ENCODE measurements around the gene PTPN18.
"Not testable (repeated sequence)": the region's sequence is repeated elsewhere in the genome, so short reads cannot be mapped to it uniquely, and the experiment has no call there.

The PTPN18 gene

GRCh38 chr2:130332271-130333073, 23.4 kb upstream of the PTPN18 start:
- peaks cover 3% of the 10 kb centered on the region for H3K9me3 ChIP-seq (ENCODE audit: severe bottlenecking)
- H3K27ac ChIP-seq: no peak overlapping the region
- no peaks in the 10 kb centered on the region for H3K36me3 ChIP-seq
- H3K27me3 ChIP-seq (ENCODE audit: insufficient read depth, low read depth, severe bottlenecking): no peaks in the 10 kb centered on the region
- peak overlapping the region; percentile 10 for H3K4me3 ChIP-seq (ENCODE audit: low read depth, low read length)
- DNase-seq: peak; percentile 74
- TF ChIP-seq CTCF (IDR thresholded peaks at IDR 0.05; ENCODE audit: low read depth, low read length): peak; percentile 88

DNA sequence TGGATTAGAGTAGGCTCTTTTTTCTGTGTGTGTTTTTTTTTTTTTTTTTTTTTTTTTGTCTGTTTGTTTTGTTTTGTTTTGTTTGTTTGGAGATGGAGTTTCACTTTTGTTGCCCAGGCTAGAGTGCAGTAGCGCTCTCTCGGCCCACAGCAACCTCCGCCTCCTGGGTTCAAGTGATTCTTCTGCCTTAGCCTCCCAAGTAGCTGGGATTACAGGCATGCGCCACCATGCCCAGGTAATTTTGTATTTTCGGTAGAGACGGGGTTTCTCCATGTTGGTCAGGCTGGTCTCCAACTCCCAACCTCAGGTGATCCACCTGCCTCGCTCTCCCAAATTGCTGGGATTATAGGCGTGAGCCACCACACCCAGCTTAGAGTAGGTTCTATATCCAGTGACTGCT, 22.6 kb upstream of the PTPN18 start:
- not testable (repeated sequence) for DNase-seq

GRCh38 chr2:130334026-130334425, 21.8 kb upstream of the PTPN18 start:
- Histone ChIP-seq H3K4me3 (ENCODE audit: low read depth, low read length) (no peak overlapping the region), H3K36me3 (peaks cover 7% of the 10 kb centered on the region), H3K27me3 (ENCODE audit: insufficient read depth, low read depth, severe bottlenecking) (no peaks in the 10 kb centered on the region), H3K9me3 (ENCODE audit: severe bottlenecking) (peaks cover 3% of the 10 kb centered on the region), H3K27ac (no peak overlapping the region)
- DNase-seq: peak; percentile 47
- TF ChIP-seq CTCF (IDR thresholded peaks at IDR 0.05; ENCODE audit: low read depth, low read length): no peak

More for the DNA sequence above, 22.6 kb upstream of the PTPN18 start:
- H3K27me3 ChIP-seq (ENCODE audit: insufficient read depth, low read depth, severe bottlenecking); H3K9me3 ChIP-seq (ENCODE audit: severe bottlenecking); H3K27ac ChIP-seq; H3K4me3 ChIP-seq (ENCODE audit: low read depth, low read length); H3K36me3 ChIP-seq: not testable (repeated sequence)

GRCh38 chr2:130335226-130335625, 20.6 kb upstream of the PTPN18 start:
- Histone ChIP-seq H3K4me3 (ENCODE audit: low read depth, low read length) (no peak overlapping the region), H3K36me3 (peaks cover 10% of the 10 kb centered on the region), H3K9me3 (ENCODE audit: severe bottlenecking) (peaks cover 3% of the 10 kb centered on the region), H3K27me3 (ENCODE audit: insufficient read depth, low read depth, severe bottlenecking) (no peaks in the 10 kb centered on the region), H3K27ac (no peak overlapping the region)
- TF ChIP-seq CTCF (IDR thresholded peaks at IDR 0.05; ENCODE audit: low read depth, low read length): no peak
- no peak for DNase-seq

GRCh38 chr2:130336150-130336876, 19.5 kb upstream of the PTPN18 start:
- Histone ChIP-seq H3K4me3 (ENCODE audit: low read depth, low read length) (peak overlapping the region; percentile 49), H3K27me3 (ENCODE audit: insufficient read depth, low read depth, severe bottlenecking) (no peaks in the 10 kb centered on the region), H3K36me3 (peaks cover 10% of the 10 kb centered on the region), H3K27ac (peak overlapping the region; percentile 68), H3K9me3 (ENCODE audit: severe bottlenecking) (peaks cover 3% of the 10 kb centered on the region)
- peak; percentile 53 for DNase-seq
- no peak for TF ChIP-seq CTCF (IDR thresholded peaks at IDR 0.05; ENCODE audit: low read depth, low read length)

Data from WERI-Rb-1 (cell line).